Measurements from ENCODE around the gene DAB2IP. TPM values are rescaled to one million over a fixed set of nuclear protein-coding genes. Genes with fewer than 3 reads are reported as not detected.

The DAB2IP gene
- total RNA-seq: 10 to 100 TPM; 55.2 to 76.0 (median 60.5) TPM

- DNase-seq: peak in 2 of 3 donors; percentile 58 to 78
- Histone ChIP-seq H3K4me3 (peak within 1 kb of the TSS; percentile 42 to 88 (median 62)), H3K9me3 (no peaks in the 10 kb centered on the region), H3K4me1 (peaks cover 0 to 55% (median 5%) of the 10 kb centered on the region in 4 donors), H3K27me3 (peaks cover 0 to 3% of the 10 kb centered on the region in 2 donors), H3K36me3 (no peaks in the 10 kb centered on the region), H3K27ac (peak within 1 kb of the TSS; percentile 17 to 93 (median 81))
- TF ChIP-seq POLR2A (IDR thresholded peaks at IDR 0.05) (peak in 1 of 2 donors; percentile 34), CTCF (IDR thresholded peaks at IDR 0.05) (no peak)
These were observed at the start of gene DAB2IP for GRCh38 chr9:121651295-121652020. Gene DAB2IP (plus strand): TSS chr9:121651634. CDS start chr9:121651776, 142 bp downstream.

- Histone ChIP-seq H3K4me3 (no peak overlapping the region), H3K27me3 (no peaks in the 10 kb centered on the region), H3K4me1 (peaks cover 0 to 22% (median 0%) of the 10 kb centered on the region in 4 donors), H3K9me3 (no peaks in the 10 kb centered on the region), H3K27ac (no peak overlapping the region), H3K36me3 (no peaks in the 10 kb centered on the region)
- DNase-seq: no peak
- TF ChIP-seq POLR2A (IDR thresholded peaks at IDR 0.05): no peak
- TF ChIP-seq CTCF (IDR thresholded peaks at IDR 0.05): no peak
These were observed 48.4 kb upstream of the DAB2IP start for GRCh38 chr9:121603028-121603427.

- no peaks in the 10 kb centered on the region for H3K9me3 ChIP-seq
- no peak overlapping the region for H3K27ac ChIP-seq
- H3K4me1 ChIP-seq: peaks cover 0 to 19% (median 0%) of the 10 kb centered on the region in 4 donors
- H3K27me3 ChIP-seq: no peaks in the 10 kb centered on the region
- DNase-seq: peak in 1 of 3 donors; percentile 50
- TF ChIP-seq POLR2A (IDR thresholded peaks at IDR 0.05) (no peak), CTCF (IDR thresholded peaks at IDR 0.05) (no peak)
- H3K4me3 ChIP-seq: no peak overlapping the region
- H3K36me3 ChIP-seq: no peaks in the 10 kb centered on the region
These were observed 47.2 kb upstream of the DAB2IP start for GRCh38 chr9:121604242-121604641.

GRCh38 chr9:121604654-121605053 lies 46.8 kb upstream of the DAB2IP start:
- H3K4me1 ChIP-seq: peaks cover 0 to 19% (median 0%) of the 10 kb centered on the region in 4 donors
- no peak overlapping the region for H3K27ac ChIP-seq
- no peak for TF ChIP-seq CTCF (IDR thresholded peaks at IDR 0.05)

GRCh38 chr9:121607434-121608167 lies 43.8 kb upstream of the DAB2IP start:
- H3K27me3 ChIP-seq: no peaks in the 10 kb centered on the region
- no peak overlapping the region for H3K4me3 ChIP-seq
- DNase-seq: no peak
- H3K27ac ChIP-seq: peak overlapping the region in 2 of 4 donors; percentile 42 to 43
- TF ChIP-seq POLR2A (IDR thresholded peaks at IDR 0.05): no peak
- no peaks in the 10 kb centered on the region for H3K36me3 ChIP-seq
- H3K9me3 ChIP-seq: no peaks in the 10 kb centered on the region
- peaks cover 0 to 15% (median 0%) of the 10 kb centered on the region in 4 donors for H3K4me1 ChIP-seq

More at GRCh38 chr9:121604654-121605053, 46.8 kb upstream of the DAB2IP start:
- no peaks in the 10 kb centered on the region for H3K9me3 ChIP-seq
- DNase-seq: no peak
- H3K4me3 ChIP-seq: no peak overlapping the region
- no peaks in the 10 kb centered on the region for H3K27me3 ChIP-seq
- no peaks in the 10 kb centered on the region for H3K36me3 ChIP-seq
